K562 (cell line): ENCODE measurements around the gene NDUFAF3.

Source experiments
- CBX5 ChIP-seq: IDR thresholded peaks from 2 replicates; pipeline ENCODE4 v1.6.1; 2014; ENCODE audit warnings: low read depth, borderline replicate concordance
- CEBPB ChIP-seq: fragments of 450-650 bp; IDR thresholded peaks from 2 replicates; pipeline ENCODE4 v1.6.1; 2016; ENCODE audit warnings: missing genetic modification characterization, missing compliant biosample characterization
- CREB1 ChIP-seq, 2 experiments: sonication (generic) in 1 of 2; formaldehyde crosslinking in 1 of 2; IDR thresholded peaks; 2 replicates each; pipeline versions ENCODE4 v1.6.1 to v1.8.0; 2012 to 2022; ENCODE audit warnings: inconsistent platforms in 1 of 2, mild to moderate bottlenecking in 1 of 2, missing genetic modification reagents in 1 of 2, moderate library complexity in 1 of 2
- ELF4 ChIP-seq: fragments of 450-650 bp; formaldehyde crosslinking; IDR thresholded peaks from 2 replicates; pipeline ENCODE4 v1.4.0; 2022; ENCODE audit warnings: missing genetic modification characterization
- ETS2 ChIP-seq: IDR thresholded peaks from 2 replicates; pipeline ENCODE4 v1.6.1; 2016; ENCODE audit warnings: borderline replicate concordance, missing genetic modification characterization, mild to moderate bottlenecking, moderate library complexity, missing compliant biosample characterization; ENCODE audit not compliant: poor library complexity, severe bottlenecking
- KDM1A ChIP-seq, 2 experiments: fragments of 450-650 bp; IDR thresholded peaks; 2 replicates each; pipeline ENCODE4 v1.6.1; 2016; ENCODE audit warnings: mild to moderate bottlenecking in 2 of 2
- MAX ChIP-seq: sonication (generic); formaldehyde crosslinking; IDR thresholded peaks from 2 replicates; pipeline ENCODE4 v1.9.0; 2022; ENCODE audit warnings: mild to moderate bottlenecking, missing genetic modification reagents
- NFE2L1 ChIP-seq: fragments of 450-650 bp; IDR thresholded peaks from 2 replicates; pipeline ENCODE4 v1.6.1; 2016; ENCODE audit warnings: missing genetic modification characterization, low read depth, mild to moderate bottlenecking, missing compliant biosample characterization, moderate library complexity, borderline replicate concordance
- POLR2A ChIP-seq: fragments of 450-650 bp; conservative IDR thresholded peaks from 2 replicates; pipeline ENCODE4 v1.6.1; 2016
- RBM39 ChIP-seq: fragments of 200-400 bp; formaldehyde crosslinking; optimal IDR thresholded peaks from 2 replicates; pipeline ENCODE3; 2018; ENCODE audit warnings: low read depth, low read length
- SRF ChIP-seq, 2 experiments: fragments of 250-450, 450-650 bp in 1 of 2; sonication (Bioruptor Pico) in 1 of 2; sonication (generic) in 1 of 2; formaldehyde crosslinking; IDR thresholded peaks; 2 replicates each; pipeline versions ENCODE4 v1.5.0 to v1.5.1; 2020 to 2022; ENCODE audit warnings: mild to moderate bottlenecking in 1 of 2, missing genetic modification reagents in 1 of 2
- TF ChIP-seq, protein P1 (sequence below), 3 experiments: IDR thresholded peaks in 2 of 3; conservative IDR thresholded peaks in 1 of 3; 2 replicates each; pipeline ENCODE4 v1.5.1; 2011 to 2012; ENCODE audit warnings: low read length in 3 of 3, mild to moderate bottlenecking in 3 of 3, control low read depth in 2 of 3, improper control_type of control experiment in 1 of 3, inconsistent platforms in 1 of 3, low read depth in 1 of 3, mixed read lengths in 1 of 3, moderate library complexity in 1 of 3; ENCODE audit not compliant: insufficient read depth in 2 of 3

- TF ChIP-seq RBM39 (no peak), SRF (CRISPR knock-in tag; IDR thresholded peaks at IDR 0.05) (no peak), ELF4 (CRISPR knock-in tag) (no peak), CEBPB (tag) (no peak), CREB1 (IDR thresholded peaks at IDR 0.05) (no peak), CREB1 (CRISPR knock-in tag; IDR thresholded peaks at IDR 0.05) (no peak), CBX5 (no peak), NFE2L1 (tag) (no peak), KDM1A (IDR thresholded peaks at IDR 0.05) (no peak), ETS2 (tag) (no peak), POLR2A (peak; percentile 13; the same call in 1 of the 2 replicates), MAX (no peak)
- TF ChIP-seq, protein P1, sequence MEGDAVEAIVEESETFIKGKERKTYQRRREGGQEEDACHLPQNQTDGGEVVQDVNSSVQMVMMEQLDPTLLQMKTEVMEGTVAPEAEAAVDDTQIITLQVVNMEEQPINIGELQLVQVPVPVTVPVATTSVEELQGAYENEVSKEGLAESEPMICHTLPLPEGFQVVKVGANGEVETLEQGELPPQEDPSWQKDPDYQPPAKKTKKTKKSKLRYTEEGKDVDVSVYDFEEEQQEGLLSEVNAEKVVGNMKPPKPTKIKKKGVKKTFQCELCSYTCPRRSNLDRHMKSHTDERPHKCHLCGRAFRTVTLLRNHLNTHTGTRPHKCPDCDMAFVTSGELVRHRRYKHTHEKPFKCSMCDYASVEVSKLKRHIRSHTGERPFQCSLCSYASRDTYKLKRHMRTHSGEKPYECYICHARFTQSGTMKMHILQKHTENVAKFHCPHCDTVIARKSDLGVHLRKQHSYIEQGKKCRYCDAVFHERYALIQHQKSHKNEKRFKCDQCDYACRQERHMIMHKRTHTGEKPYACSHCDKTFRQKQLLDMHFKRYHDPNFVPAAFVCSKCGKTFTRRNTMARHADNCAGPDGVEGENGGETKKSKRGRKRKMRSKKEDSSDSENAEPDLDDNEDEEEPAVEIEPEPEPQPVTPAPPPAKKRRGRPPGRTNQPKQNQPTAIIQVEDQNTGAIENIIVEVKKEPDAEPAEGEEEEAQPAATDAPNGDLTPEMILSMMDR (IDR thresholded peaks at IDR 0.05 in 2 of 3, conservative IDR thresholded peaks at IDR 0.05 in 1 of 3; ENCODE audit: insufficient read depth in 2 of 3, low read depth in 1 of 3, low read length in 3 of 3) = no peak
Measured at GRCh38 chr3:49018707-49019006, 3.3 kb upstream of the NDUFAF3 start.
